Brain pericyte (primary cell): Measurements from ENCODE around the gene FOXD4L6.
"Not testable (repeated sequence)": the region's sequence is repeated elsewhere in the genome, so short reads cannot be mapped to it uniquely, and the experiment has no call there.

ENCODE experiments used
- DNase-seq: peaks from one replicate; pipeline ENCODE4 v3.0.0-alpha.2; 2012; ENCODE audit warnings: low read depth, low spot score

FOXD4L6 gene

GRCh38 chr9:41128581-41128980 lies at the start of gene FOXD4L6:
FOXD4L6 (minus strand) TSS chr9:41128681; CDS start chr9:41128383, 298 bp downstream.
- DNase-seq = not testable (repeated sequence)

- DNase-seq = not testable (repeated sequence)
These were observed 46.5 kb upstream of the FOXD4L6 start for GRCh38 chr9:41174994-41175393.

GRCh38 chr9:41150116-41150515 lies 21.6 kb upstream of the FOXD4L6 start:
- not testable (repeated sequence) for DNase-seq

GRCh38 chr9:41141878-41142277 lies 13.4 kb upstream of the FOXD4L6 start:
- DNase-seq = not testable (repeated sequence)

- not testable (repeated sequence) for DNase-seq
These were observed 1.6 kb downstream of the FOXD4L6 start for GRCh38 chr9:41126746-41127446.

GRCh38 chr9:41125936-41126335 lies 2.5 kb downstream of the FOXD4L6 start:
- DNase-seq = not testable (repeated sequence)

GRCh38 chr9:41125109-41125658 lies 3.3 kb downstream of the FOXD4L6 start:
- DNase-seq = not testable (repeated sequence)

- DNase-seq = not testable (repeated sequence)
These were observed 4.0 kb downstream of the FOXD4L6 start for GRCh38 chr9:41124250-41125108.

- not testable (repeated sequence) for DNase-seq
These were observed 4.7 kb downstream of the FOXD4L6 start for GRCh38 chr9:41123812-41124211.

GRCh38 chr9:41123396-41123795 lies 5.1 kb downstream of the FOXD4L6 start:
- not testable (repeated sequence) for DNase-seq

- not testable (repeated sequence) for DNase-seq
These were observed 7.8 kb downstream of the FOXD4L6 start for GRCh38 chr9:41120696-41121095.

- DNase-seq = not testable (repeated sequence)
These were observed 8.8 kb downstream of the FOXD4L6 start for GRCh38 chr9:41119719-41120118.

- DNase-seq = not testable (repeated sequence)
These were observed 9.2 kb downstream of the FOXD4L6 start for GRCh38 chr9:41119311-41119710.

- DNase-seq = not testable (repeated sequence)
These were observed 15.1 kb downstream of the FOXD4L6 start for GRCh38 chr9:41113348-41113747.

GRCh38 chr9:41111414-41111813 lies 17.1 kb downstream of the FOXD4L6 start:
- DNase-seq = not testable (repeated sequence)

- DNase-seq = not testable (repeated sequence)
These were observed 17.6 kb downstream of the FOXD4L6 start for GRCh38 chr9:41110913-41111312.

GRCh38 chr9:41109253-41109652 lies 19.2 kb downstream of the FOXD4L6 start:
- not testable (repeated sequence) for DNase-seq

GRCh38 chr9:41108816-41109215 lies 19.7 kb downstream of the FOXD4L6 start:
- DNase-seq = not testable (repeated sequence)

GRCh38 chr9:41106472-41107116 lies 21.9 kb downstream of the FOXD4L6 start:
- not testable (repeated sequence) for DNase-seq

GRCh38 chr9:41105557-41106253 lies 22.8 kb downstream of the FOXD4L6 start:
- DNase-seq = not testable (repeated sequence)

- DNase-seq = not testable (repeated sequence)
These were observed 23.9 kb downstream of the FOXD4L6 start for GRCh38 chr9:41104542-41104941.
